Esophagus squamous epithelium (tissue), 5 donors: Measurements from ENCODE around the gene IER3. TPM values are rescaled to one million over a fixed set of nuclear protein-coding genes. Genes with fewer than 3 reads are reported as not detected.

Source experiments
- DNase-seq: peaks from one replicate; lab custom pipeline; 2025; lab: John Stamatoyannopoulos, UW
- H3K27ac ChIP-seq, 4 donors: fragments of 200-600 bp; sonication (generic); one replicate each; pipeline ENCODE4 v1.5.1; 2016 to 2019; ENCODE audit warnings: mild to moderate bottlenecking in 1 of 4
- H3K27me3 ChIP-seq, 4 donors: fragments of 200-600 bp; sonication (generic); 1 replicate in 3 of 4; 2 replicates in 1 of 4; pipeline versions ENCODE4 v1.5.1 to v1.6.0; 2017 to 2021; ENCODE audit warnings: antibody characterized with exemption in 1 of 4
- H3K36me3 ChIP-seq, 3 donors: fragments of 200-600 bp; sonication (generic); one replicate each; pipeline ENCODE4 v1.5.1; 2016 to 2019
- H3K4me1 ChIP-seq, 3 donors: fragments of 200-600 bp; sonication (generic); one replicate each; pipeline ENCODE4 v1.5.1; 2017 to 2019
- H3K4me3 ChIP-seq, 4 donors: fragments of 200-600 bp; sonication (generic); 1 replicate in 3 of 4; 2 replicates in 1 of 4; pipeline ENCODE4 v1.5.1; 2016 to 2019; ENCODE audit warnings: mild to moderate bottlenecking in 2 of 4, moderate library complexity in 1 of 4
- H3K9me3 ChIP-seq, 3 donors: fragments of 200-600 bp; sonication (generic); one replicate each; pipeline ENCODE4 v1.5.1; 2016 to 2019
- POLR2A ChIP-seq, 4 donors: fragments of 450-650 bp; IDR thresholded peaks; one replicate each; pipeline ENCODE4 v1.6.1; 2017; ENCODE audit warnings: antibody characterized with exemption in 4 of 4, mild to moderate bottlenecking in 4 of 4, moderate library complexity in 3 of 4
- WGBS, 2 donors: methylation state at CpG; one replicate each; pipeline ENCODE4 v1.1.5; 2018; 5-methylcytosine and 5-hydroxymethylcytosine counted together
- intact Hi-C: fragments of 100-400 bp; cut with DNase I; formaldehyde crosslinking; loops from one replicate; pipeline ENCODE4 v1.15.0; 2022
- total RNA-seq, 4 donors: library from RNA; depleted of rRNA; stranded (reverse); fragments of >200 nt; gene quantifications; one replicate each; pipeline ENCODE4 v1.1.0, GENCODE V29; 2016
- TF ChIP-seq, protein P1 (sequence below), 6 experiments: fragments of 450-650 bp in 4 of 6; fragments of 200-600 bp in 2 of 6; sonication (generic) in 2 of 6; IDR thresholded peaks; one replicate each; pipeline ENCODE4 v1.5.1; 2016 to 2019; ENCODE audit warnings: antibody characterized with exemption in 6 of 6, mild to moderate bottlenecking in 4 of 6, moderate library complexity in 4 of 6
- donor health status: DM: yes; HTN: yes; CAD: no.

IER3 gene
- total RNA-seq, 4 donors from 2014 or later, result 41.4 to 87.9 (median 66.0) TPM

DNA sequence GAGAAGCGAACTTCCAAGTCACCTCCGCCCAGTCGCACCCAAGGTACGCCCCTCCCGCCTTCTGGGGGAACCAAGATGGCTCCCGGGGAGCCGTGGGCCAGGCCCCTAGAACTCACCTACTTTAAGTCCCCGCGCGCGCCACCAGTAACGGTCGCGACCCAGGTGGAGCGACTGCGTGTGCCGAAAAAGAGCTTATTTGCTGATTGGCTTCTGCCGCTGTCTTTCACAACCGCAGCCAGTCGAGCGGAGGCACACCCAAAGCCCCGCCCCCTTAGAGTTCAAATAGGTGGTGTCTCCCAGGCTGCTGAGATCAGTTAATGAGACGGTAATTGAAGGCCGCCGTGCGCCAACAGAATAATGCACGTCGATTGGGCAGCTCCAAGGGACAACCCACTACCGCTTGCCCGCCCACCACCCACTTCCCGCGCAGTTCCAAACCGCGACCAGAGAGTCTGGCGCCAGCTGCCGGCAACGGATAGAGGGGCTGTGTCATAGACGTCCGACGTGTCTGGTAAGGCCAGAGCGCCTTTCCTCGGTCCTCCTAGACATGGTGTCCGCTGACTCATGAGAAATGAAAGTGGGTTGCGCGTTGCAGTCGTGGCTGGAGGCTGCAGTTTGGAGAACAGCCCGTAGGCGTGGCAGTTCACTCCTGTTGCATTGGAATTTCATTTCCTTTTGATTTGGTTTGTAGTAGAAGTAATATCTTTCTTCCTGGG is 27.1 kb downstream of the IER3 start, which contains the start of gene MDC1:
Gene MDC1, minus strand, starts transcription at position 153 of the 716 bp plus-strand sequence. CDS start 2,106 bp downstream, outside the sequence.
- 0 to 1% methylated on average over 14 to 22 of the region's 48 CpGs for WGBS, 2 donors
- peak within 1 kb of the TSS; percentile 46 to 73 (median 66) for H3K4me3 ChIP-seq
- H3K4me1 ChIP-seq, result peaks cover 25 to 57% (median 33%) of the 10 kb centered on the region in 3 donors
- no peaks in the 10 kb centered on the region for H3K27me3 ChIP-seq
- H3K36me3 ChIP-seq, result peaks cover 0 to 31% (median 2%) of the 10 kb centered on the region in 3 donors
- intact Hi-C loops, result no loop called here
- peak within 1 kb of the TSS; percentile 90 to 96 (median 96) for H3K27ac ChIP-seq
- peak in 3 of 4 donors; percentile 70 to 88 (median 73) for TF ChIP-seq POLR2A (IDR thresholded peaks at IDR 0.05)
- TF ChIP-seq, protein P1, sequence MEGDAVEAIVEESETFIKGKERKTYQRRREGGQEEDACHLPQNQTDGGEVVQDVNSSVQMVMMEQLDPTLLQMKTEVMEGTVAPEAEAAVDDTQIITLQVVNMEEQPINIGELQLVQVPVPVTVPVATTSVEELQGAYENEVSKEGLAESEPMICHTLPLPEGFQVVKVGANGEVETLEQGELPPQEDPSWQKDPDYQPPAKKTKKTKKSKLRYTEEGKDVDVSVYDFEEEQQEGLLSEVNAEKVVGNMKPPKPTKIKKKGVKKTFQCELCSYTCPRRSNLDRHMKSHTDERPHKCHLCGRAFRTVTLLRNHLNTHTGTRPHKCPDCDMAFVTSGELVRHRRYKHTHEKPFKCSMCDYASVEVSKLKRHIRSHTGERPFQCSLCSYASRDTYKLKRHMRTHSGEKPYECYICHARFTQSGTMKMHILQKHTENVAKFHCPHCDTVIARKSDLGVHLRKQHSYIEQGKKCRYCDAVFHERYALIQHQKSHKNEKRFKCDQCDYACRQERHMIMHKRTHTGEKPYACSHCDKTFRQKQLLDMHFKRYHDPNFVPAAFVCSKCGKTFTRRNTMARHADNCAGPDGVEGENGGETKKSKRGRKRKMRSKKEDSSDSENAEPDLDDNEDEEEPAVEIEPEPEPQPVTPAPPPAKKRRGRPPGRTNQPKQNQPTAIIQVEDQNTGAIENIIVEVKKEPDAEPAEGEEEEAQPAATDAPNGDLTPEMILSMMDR (IDR thresholded peaks at IDR 0.05), result peak in 5 of 6 experiments; percentile 13 to 65 (median 51)
- DNase-seq, result peak; percentile 98
- no peaks in the 10 kb centered on the region for H3K9me3 ChIP-seq

DNA sequence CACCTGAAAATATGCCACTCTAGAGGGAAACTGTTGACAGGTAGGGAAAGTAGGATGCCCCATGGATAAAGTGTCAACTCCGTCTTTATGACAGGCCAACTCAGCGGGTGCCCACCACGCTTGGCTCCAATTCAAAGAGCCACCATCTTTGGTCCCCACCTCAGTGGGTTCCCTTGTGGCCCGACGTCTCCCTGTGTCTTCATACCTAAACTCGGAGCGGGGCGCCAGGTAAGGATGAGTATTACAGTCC is 27.5 kb downstream of the IER3 start:
- Histone ChIP-seq H3K4me1 (peaks cover 21 to 57% (median 29%) of the 10 kb centered on the region in 3 donors), H3K27me3 (no peaks in the 10 kb centered on the region), H3K9me3 (no peaks in the 10 kb centered on the region), H3K4me3 (peak overlapping the region; percentile 46 to 73 (median 66)), H3K27ac (peak overlapping the region; percentile 90 to 96 (median 96)), H3K36me3 (peaks cover 0 to 35% (median 7%) of the 10 kb centered on the region in 3 donors)
- no peak for DNase-seq
- TF ChIP-seq, protein P1 (IDR thresholded peaks at IDR 0.05), result peak in 1 of 6 experiments; percentile 16
- TF ChIP-seq POLR2A (IDR thresholded peaks at IDR 0.05), result no peak
- intact Hi-C loops, result no loop called here
- WGBS, 2 donors, result 3% methylated on average over 5 to 8 of the region's 8 CpGs

DNA sequence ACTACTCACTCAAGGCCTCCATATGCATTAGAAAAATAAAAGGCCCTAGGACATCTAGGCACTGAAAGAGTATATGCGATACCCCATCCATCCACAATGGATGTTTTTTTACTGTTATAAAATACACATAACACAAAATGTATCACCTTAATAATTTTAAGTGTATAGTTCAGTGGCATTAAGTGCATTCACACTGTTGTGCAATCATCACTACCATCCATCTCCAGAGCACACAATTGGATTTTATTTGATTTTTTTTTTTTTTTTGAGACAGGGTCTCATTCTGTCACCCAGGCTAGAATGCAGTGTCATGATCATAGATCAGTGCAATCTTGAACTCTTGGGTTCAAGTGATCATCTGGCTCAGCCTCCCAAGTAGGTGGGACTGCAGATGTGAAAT is 30.1 kb downstream of the IER3 start:
- no peaks in the 10 kb centered on the region for H3K9me3 ChIP-seq
- intact Hi-C loops, result no loop called here
- H3K4me3 ChIP-seq, result no peak overlapping the region
- H3K36me3 ChIP-seq, result peaks cover 0 to 59% (median 15%) of the 10 kb centered on the region in 3 donors
- H3K27ac ChIP-seq, result no peak overlapping the region
- no peak for DNase-seq
- no peak for TF ChIP-seq POLR2A (IDR thresholded peaks at IDR 0.05)
- TF ChIP-seq, protein P1 (IDR thresholded peaks at IDR 0.05), result no peak
- H3K27me3 ChIP-seq, result no peaks in the 10 kb centered on the region
- peaks cover 16 to 42% (median 24%) of the 10 kb centered on the region in 3 donors for H3K4me1 ChIP-seq
- WGBS, 2 donors, result 95 to 100% methylated on average over 1 of the region's 1 CpG

DNA sequence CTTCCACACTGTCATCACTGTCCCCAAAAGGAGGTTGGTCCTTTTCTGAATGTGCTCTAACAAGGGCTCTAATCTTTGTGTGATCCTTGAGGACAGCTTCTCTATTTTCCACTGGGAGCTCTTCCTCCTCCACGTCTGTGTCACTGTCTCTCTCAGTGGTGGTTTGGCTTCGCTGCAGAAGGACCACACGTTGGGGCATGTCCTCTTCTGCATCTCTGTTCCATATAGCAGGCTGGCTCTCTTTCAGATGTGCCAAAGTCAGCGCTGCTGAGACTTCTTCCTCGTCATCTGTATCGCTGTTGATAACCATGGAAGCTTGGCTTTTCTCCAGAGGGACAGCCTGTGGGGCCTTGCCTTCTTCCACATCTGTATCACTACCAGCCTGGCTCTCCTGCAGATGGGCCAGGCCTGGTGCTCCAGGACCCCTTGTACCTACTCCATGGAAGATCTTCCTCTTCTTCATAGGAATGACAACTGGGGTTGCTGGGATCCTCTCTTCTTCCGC is 31.9 kb downstream of the IER3 start:
- H3K36me3 ChIP-seq, result peaks cover 0 to 75% (median 18%) of the 10 kb centered on the region in 3 donors
- peaks cover 7 to 26% (median 9%) of the 10 kb centered on the region in 3 donors for H3K4me1 ChIP-seq
- H3K27me3 ChIP-seq, result no peaks in the 10 kb centered on the region
- no peaks in the 10 kb centered on the region for H3K9me3 ChIP-seq
- intact Hi-C loops, result no loop called here
- H3K4me3 ChIP-seq, result no peak overlapping the region
- TF ChIP-seq, protein P1 (IDR thresholded peaks at IDR 0.05), result no peak
- no peak for TF ChIP-seq POLR2A (IDR thresholded peaks at IDR 0.05)
- no peak for DNase-seq
- H3K27ac ChIP-seq, result peak overlapping the region in 1 of 4 donors; percentile 17
- 42 to 71% methylated on average over 7 of the region's 7 CpGs for WGBS, 2 donors

DNA sequence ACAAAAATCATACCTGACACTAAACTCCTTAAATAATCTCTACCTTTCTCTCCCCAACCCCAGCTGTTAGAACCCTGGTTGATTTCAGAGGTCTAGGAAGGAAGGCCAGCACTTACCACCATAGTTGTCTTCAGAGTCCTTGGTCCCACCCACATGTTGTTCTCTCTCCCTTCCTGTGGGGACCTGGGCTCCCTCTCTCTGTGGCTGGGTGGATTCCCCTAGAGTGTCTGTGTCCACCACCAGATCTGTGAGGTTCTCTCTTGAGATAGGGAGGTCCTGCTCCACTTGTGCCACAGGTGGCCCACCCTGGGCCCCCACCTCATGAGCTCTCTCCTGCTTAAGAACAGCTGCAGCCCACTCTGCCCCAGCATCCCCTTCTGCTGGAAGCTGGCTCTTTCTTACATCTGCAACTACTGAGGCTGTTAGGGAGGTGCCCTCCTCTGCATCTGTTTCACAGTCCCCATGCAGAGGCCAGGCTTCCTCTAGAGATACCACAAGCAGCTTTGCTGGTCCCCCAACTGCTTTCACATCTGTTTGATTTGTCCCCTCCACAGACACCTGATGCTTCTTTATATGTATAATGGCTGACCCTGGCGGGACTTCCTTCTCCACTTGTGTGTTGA is 32.5 kb downstream of the IER3 start:
- H3K4me1 ChIP-seq, result peaks cover 7 to 31% (median 9%) of the 10 kb centered on the region in 3 donors
- intact Hi-C loops, result no loop called here
- DNase-seq, result no peak
- peaks cover 0 to 81% (median 18%) of the 10 kb centered on the region in 3 donors for H3K36me3 ChIP-seq
- no peak overlapping the region for H3K27ac ChIP-seq
- no peaks in the 10 kb centered on the region for H3K27me3 ChIP-seq
- no peak overlapping the region for H3K4me3 ChIP-seq
- no peak for TF ChIP-seq POLR2A (IDR thresholded peaks at IDR 0.05)
- TF ChIP-seq, protein P1 (IDR thresholded peaks at IDR 0.05), result no peak
- WGBS, 2 donors, result 50 to 73% methylated on average over 1 of the region's 1 CpG
- H3K9me3 ChIP-seq, result no peaks in the 10 kb centered on the region
